22Rv1 (cell line): ENCODE data around the gene C11orf54.

ENCODE experiments used
- CTCF ChIP-seq: fragments of 450-650 bp; IDR thresholded peaks from 2 replicates; pipeline ENCODE4 v1.5.1; 2017; ENCODE audit warnings: mild to moderate bottlenecking
- ZFX ChIP-seq: fragments of 450-650 bp; IDR thresholded peaks from 2 replicates; pipeline ENCODE4 v1.6.1; 2017; ENCODE audit warnings: antibody characterized with exemption, borderline replicate concordance

GRCh38 chr11:93740730-93741093, 760 bp upstream of the C11orf54 start:
- TF ChIP-seq CTCF (peak; percentile 12; the same call in 1 of the 2 replicates), ZFX (no peak)
